ENCODE data around the gene ERCC6L.
A peak's percentile ranks its signal among the peaks of the same experiment; 100 is the strongest.
"Not testable (repeated sequence)": the region's sequence is repeated elsewhere in the genome, so short reads cannot be mapped to it uniquely, and the experiment has no call there.

The ERCC6L gene

GRCh38 chrX:72254816-72255215 lies 16.0 kb upstream of the ERCC6L start:
- DNase-seq (ENCODE audit: extremely low read depth in 1 of 2, low read depth in 1 of 2) = no peak

- DNase-seq (ENCODE audit: extremely low read depth in 1 of 2, low read depth in 1 of 2) = no peak
Observed at GRCh38 chrX:72253686-72254085, 14.9 kb upstream of the ERCC6L start.

- DNase-seq (ENCODE audit: extremely low read depth in 1 of 2, low read depth in 1 of 2) = no peak
Observed at GRCh38 chrX:72247206-72247942, 8.5 kb upstream of the ERCC6L start.

- peak in 1 of 2 donors; percentile 3 for DNase-seq (ENCODE audit: extremely low read depth in 1 of 2, low read depth in 1 of 2)
Observed at GRCh38 chrX:72245461-72246089, 6.7 kb upstream of the ERCC6L start.

GRCh38 chrX:72243472-72243871 lies 4.6 kb upstream of the ERCC6L start:
- no peak for DNase-seq (ENCODE audit: extremely low read depth in 1 of 2, low read depth in 1 of 2)

- no peak for DNase-seq (ENCODE audit: extremely low read depth in 1 of 2, low read depth in 1 of 2)
Observed at GRCh38 chrX:72240976-72241375, 2.1 kb upstream of the ERCC6L start.

GRCh38 chrX:72238183-72238582 lies 644 bp downstream of the ERCC6L start:
- no peak for DNase-seq (ENCODE audit: extremely low read depth in 1 of 2, low read depth in 1 of 2)

- DNase-seq (ENCODE audit: extremely low read depth in 1 of 2, low read depth in 1 of 2) = no peak
Observed at GRCh38 chrX:72236841-72237240, 2.0 kb downstream of the ERCC6L start.

GRCh38 chrX:72230290-72230689 lies 8.5 kb downstream of the ERCC6L start:
- no peak for DNase-seq (ENCODE audit: extremely low read depth in 1 of 2, low read depth in 1 of 2)

GRCh38 chrX:72220375-72220774 lies 18.5 kb downstream of the ERCC6L start:
- DNase-seq (ENCODE audit: extremely low read depth in 1 of 2, low read depth in 1 of 2) = not testable (repeated sequence)

- no peak for DNase-seq (ENCODE audit: extremely low read depth in 1 of 2, low read depth in 1 of 2)
Observed at GRCh38 chrX:72216973-72217372, 21.9 kb downstream of the ERCC6L start.

- DNase-seq (ENCODE audit: extremely low read depth in 1 of 2, low read depth in 1 of 2) = no peak
Observed at GRCh38 chrX:72208126-72208800, 30.6 kb downstream of the ERCC6L start.

GRCh38 chrX:72207366-72207765 lies 31.5 kb downstream of the ERCC6L start:
- no peak for DNase-seq (ENCODE audit: extremely low read depth in 1 of 2, low read depth in 1 of 2)

GRCh38 chrX:72205706-72206105 lies 33.1 kb downstream of the ERCC6L start:
- DNase-seq (ENCODE audit: extremely low read depth in 1 of 2, low read depth in 1 of 2) = no peak

- DNase-seq (ENCODE audit: extremely low read depth in 1 of 2, low read depth in 1 of 2) = no peak
Observed at GRCh38 chrX:72203421-72203820, 35.4 kb downstream of the ERCC6L start.

GRCh38 chrX:72202792-72203401 lies 35.9 kb downstream of the ERCC6L start:
- no peak for DNase-seq (ENCODE audit: extremely low read depth in 1 of 2, low read depth in 1 of 2)

- no peak for DNase-seq (ENCODE audit: extremely low read depth in 1 of 2, low read depth in 1 of 2)
Observed at GRCh38 chrX:72201836-72202536, 36.8 kb downstream of the ERCC6L start.

GRCh38 chrX:72182924-72183323 lies 55.9 kb downstream of the ERCC6L start:
- DNase-seq (ENCODE audit: extremely low read depth in 1 of 2, low read depth in 1 of 2) = no peak

GRCh38 chrX:72181178-72182125 lies 57.4 kb downstream of the ERCC6L start, which contains the start of gene PIN4:
TSS of gene PIN4 (plus strand) at chrX:72181757. CDS start at chrX:72181786, 29 bp downstream.
- peak; percentile 58 to 61 for DNase-seq (ENCODE audit: extremely low read depth in 1 of 2, low read depth in 1 of 2)

- no peak for DNase-seq (ENCODE audit: extremely low read depth in 1 of 2, low read depth in 1 of 2)
Observed at GRCh38 chrX:72180539-72180938, 58.3 kb downstream of the ERCC6L start.
